Measurements from ENCODE around the gene GCLC.

The GCLC gene

GRCh38 chr6:53582963-53583362, 38.1 kb upstream of the GCLC start:
- H3K9ac ChIP-seq: no peak overlapping the region
- no peak overlapping the region for H3K4me3 ChIP-seq (ENCODE audit: low read depth, low read length)
- H3K9me3 ChIP-seq (ENCODE audit: control insufficient read depth, low read length): no peaks in the 10 kb centered on the region
- no peak overlapping the region for H3K27ac ChIP-seq
- no peak overlapping the region for H3K4me2 ChIP-seq (ENCODE audit: low read length)
- no peaks in the 10 kb centered on the region for H3K79me2 ChIP-seq
- no peaks in the 10 kb centered on the region for H3K27me3 ChIP-seq (ENCODE audit: control insufficient read depth, insufficient read depth, low read length)
- TF ChIP-seq CTCF (IDR thresholded peaks at IDR 0.05): no peak
- no peaks in the 10 kb centered on the region for H3K4me1 ChIP-seq
- H2AFZ ChIP-seq: no peak overlapping the region
- H3K36me3 ChIP-seq (ENCODE audit: control insufficient read depth, insufficient read depth, low read length): no peaks in the 10 kb centered on the region

GRCh38 chr6:53581856-53582255, 37.0 kb upstream of the GCLC start:
- no peak overlapping the region for H3K27ac ChIP-seq
- TF ChIP-seq CTCF (IDR thresholded peaks at IDR 0.05): no peak
- no peaks in the 10 kb centered on the region for H3K36me3 ChIP-seq (ENCODE audit: control insufficient read depth, insufficient read depth, low read length)
- H3K79me2 ChIP-seq: no peaks in the 10 kb centered on the region
- no peak overlapping the region for H2AFZ ChIP-seq
- no peak overlapping the region for H3K4me3 ChIP-seq (ENCODE audit: low read depth, low read length)
- H3K4me1 ChIP-seq: no peaks in the 10 kb centered on the region
- no peaks in the 10 kb centered on the region for H3K27me3 ChIP-seq (ENCODE audit: control insufficient read depth, insufficient read depth, low read length)
- no peak overlapping the region for H3K4me2 ChIP-seq (ENCODE audit: low read length)
- no peak overlapping the region for H3K9ac ChIP-seq
- no peaks in the 10 kb centered on the region for H3K9me3 ChIP-seq (ENCODE audit: control insufficient read depth, low read length)

GRCh38 chr6:53581173-53581773, 36.4 kb upstream of the GCLC start:
- Histone ChIP-seq H2AFZ (no peak overlapping the region), H3K4me3 (ENCODE audit: low read depth, low read length) (no peak overlapping the region), H3K4me2 (ENCODE audit: low read length) (no peak overlapping the region), H3K4me1 (no peaks in the 10 kb centered on the region), H3K27me3 (ENCODE audit: control insufficient read depth, insufficient read depth, low read length) (no peaks in the 10 kb centered on the region), H3K36me3 (ENCODE audit: control insufficient read depth, insufficient read depth, low read length) (no peaks in the 10 kb centered on the region), H3K9ac (no peak overlapping the region), H3K27ac (no peak overlapping the region), H3K79me2 (no peaks in the 10 kb centered on the region), H3K9me3 (ENCODE audit: control insufficient read depth, low read length) (no peaks in the 10 kb centered on the region)
- TF ChIP-seq CTCF (IDR thresholded peaks at IDR 0.05): no peak

GRCh38 chr6:53579338-53579737, 34.4 kb upstream of the GCLC start:
- H3K4me1 ChIP-seq: no peaks in the 10 kb centered on the region
- no peaks in the 10 kb centered on the region for H3K36me3 ChIP-seq (ENCODE audit: control insufficient read depth, insufficient read depth, low read length)
- no peaks in the 10 kb centered on the region for H3K27me3 ChIP-seq (ENCODE audit: control insufficient read depth, insufficient read depth, low read length)
- H2AFZ ChIP-seq: no peak overlapping the region
- no peak overlapping the region for H3K27ac ChIP-seq
- no peaks in the 10 kb centered on the region for H3K9me3 ChIP-seq (ENCODE audit: control insufficient read depth, low read length)
- no peak overlapping the region for H3K4me2 ChIP-seq (ENCODE audit: low read length)
- TF ChIP-seq CTCF (IDR thresholded peaks at IDR 0.05): no peak
- H3K4me3 ChIP-seq (ENCODE audit: low read depth, low read length): no peak overlapping the region
- H3K79me2 ChIP-seq: no peaks in the 10 kb centered on the region
- no peak overlapping the region for H3K9ac ChIP-seq

GRCh38 chr6:53578371-53578770, 33.5 kb upstream of the GCLC start:
- no peaks in the 10 kb centered on the region for H3K4me1 ChIP-seq
- no peak for TF ChIP-seq CTCF (IDR thresholded peaks at IDR 0.05)
- H3K4me2 ChIP-seq (ENCODE audit: low read length): no peak overlapping the region
- no peak overlapping the region for H3K9ac ChIP-seq
- no peak overlapping the region for H3K27ac ChIP-seq
- H2AFZ ChIP-seq: no peak overlapping the region
- H3K36me3 ChIP-seq (ENCODE audit: control insufficient read depth, insufficient read depth, low read length): no peaks in the 10 kb centered on the region
- no peak overlapping the region for H3K4me3 ChIP-seq (ENCODE audit: low read depth, low read length)
- no peaks in the 10 kb centered on the region for H3K79me2 ChIP-seq
- no peaks in the 10 kb centered on the region for H3K27me3 ChIP-seq (ENCODE audit: control insufficient read depth, insufficient read depth, low read length)
- H3K9me3 ChIP-seq (ENCODE audit: control insufficient read depth, low read length): no peaks in the 10 kb centered on the region
